ENCODE measurements around the gene DMRT2. TPM values are rescaled to one million over a fixed set of nuclear protein-coding genes. Genes with fewer than 3 reads are reported as not detected.

The DMRT2 gene
- total and polyA plus RNA-seq, 2 of the 13 experiments (the other 11 are each of a cell fraction or from before 2014, with no cell fraction given), result not detected

- CTCF ChIA-PET (ENCODE audit: low intra/inter-chr PET ratio, low total read pairs), result no interaction called here
- H3K79me2 ChIP-seq (ENCODE audit: insufficient read depth, low read length), result no peaks in the 10 kb centered on the region
- intact Hi-C loops (cut with micrococcal nuclease; ENCODE audit: unreplicated experiment) (no loop called here), in situ Hi-C loops (cut with HindIII; ENCODE audit: extremely low pct_ligation_motif_present, low pct_unique_long_range_greater_than_20kb) (no loop called here)
- H3K27ac ChIP-seq (ENCODE audit: extremely low read length, insufficient read depth, low read length), result no peak overlapping the region
- 3% methylated on average over 2 of the region's 2 CpGs for WGBS (ENCODE audit: low lambda C conversion rate)
- POLR2A ChIA-PET, result no interaction called here
- H4K20me1 ChIP-seq (ENCODE audit: insufficient read depth, low read length), result no peaks in the 10 kb centered on the region
- TF ChIP-seq, protein P1, sequence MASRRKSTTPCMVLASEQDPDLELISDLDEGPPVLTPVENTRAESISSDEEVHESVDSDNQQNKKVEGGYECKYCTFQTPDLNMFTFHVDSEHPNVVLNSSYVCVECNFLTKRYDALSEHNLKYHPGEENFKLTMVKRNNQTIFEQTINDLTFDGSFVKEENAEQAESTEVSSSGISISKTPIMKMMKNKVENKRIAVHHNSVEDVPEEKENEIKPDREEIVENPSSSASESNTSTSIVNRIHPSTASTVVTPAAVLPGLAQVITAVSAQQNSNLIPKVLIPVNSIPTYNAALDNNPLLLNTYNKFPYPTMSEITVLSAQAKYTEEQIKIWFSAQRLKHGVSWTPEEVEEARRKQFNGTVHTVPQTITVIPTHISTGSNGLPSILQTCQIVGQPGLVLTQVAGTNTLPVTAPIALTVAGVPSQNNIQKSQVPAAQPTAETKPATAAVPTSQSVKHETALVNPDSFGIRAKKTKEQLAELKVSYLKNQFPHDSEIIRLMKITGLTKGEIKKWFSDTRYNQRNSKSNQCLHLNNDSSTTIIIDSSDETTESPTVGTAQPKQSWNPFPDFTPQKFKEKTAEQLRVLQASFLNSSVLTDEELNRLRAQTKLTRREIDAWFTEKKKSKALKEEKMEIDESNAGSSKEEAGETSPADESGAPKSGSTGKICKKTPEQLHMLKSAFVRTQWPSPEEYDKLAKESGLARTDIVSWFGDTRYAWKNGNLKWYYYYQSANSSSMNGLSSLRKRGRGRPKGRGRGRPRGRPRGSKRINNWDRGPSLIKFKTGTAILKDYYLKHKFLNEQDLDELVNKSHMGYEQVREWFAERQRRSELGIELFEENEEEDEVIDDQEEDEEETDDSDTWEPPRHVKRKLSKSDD (CRISPR knock-in tag; IDR thresholded peaks at IDR 0.05; ENCODE audit: low read depth), result no peak
- TF ChIP-seq SMYD3 (CRISPR knock-in tag; IDR thresholded peaks at IDR 0.05) (no peak), ZNF737 (CRISPR knock-in tag; IDR thresholded peaks at IDR 0.05; ENCODE audit: borderline replicate concordance) (no peak), EP300 (IDR thresholded peaks at IDR 0.05; ENCODE audit: low read depth in 2 of 2, low read length in 2 of 2) (no peak), EP300 (CRISPR knock-in tag; IDR thresholded peaks at IDR 0.05; ENCODE audit: borderline replicate concordance) (no peak), PCBP1 (IDR thresholded peaks at IDR 0.05; ENCODE audit: borderline replicate concordance, low read depth, low read length) (no peak), ZNF44 (CRISPR knock-in tag; IDR thresholded peaks at IDR 0.05) (no peak), ZFP36L1 (CRISPR knock-in tag; IDR thresholded peaks at IDR 0.05) (no peak), ZMYM2 (CRISPR knock-in tag; IDR thresholded peaks at IDR 0.05) (no peak), TBP (CRISPR knock-in tag; IDR thresholded peaks at IDR 0.05) (no peak), ARNT (IDR thresholded peaks at IDR 0.05) (no peak), SP4 (CRISPR knock-in tag; IDR thresholded peaks at IDR 0.05) (no peak), SNRNP70 (IDR thresholded peaks at IDR 0.05; ENCODE audit: low read depth, low read length) (no peak), EHMT2 (IDR thresholded peaks at IDR 0.05; ENCODE audit: borderline replicate concordance, low read depth, low read length) (no peak), PAX8 (CRISPR knock-in tag; IDR thresholded peaks at IDR 0.05; ENCODE audit: borderline replicate concordance) (no peak)
- TF ChIP-seq, protein P2, sequence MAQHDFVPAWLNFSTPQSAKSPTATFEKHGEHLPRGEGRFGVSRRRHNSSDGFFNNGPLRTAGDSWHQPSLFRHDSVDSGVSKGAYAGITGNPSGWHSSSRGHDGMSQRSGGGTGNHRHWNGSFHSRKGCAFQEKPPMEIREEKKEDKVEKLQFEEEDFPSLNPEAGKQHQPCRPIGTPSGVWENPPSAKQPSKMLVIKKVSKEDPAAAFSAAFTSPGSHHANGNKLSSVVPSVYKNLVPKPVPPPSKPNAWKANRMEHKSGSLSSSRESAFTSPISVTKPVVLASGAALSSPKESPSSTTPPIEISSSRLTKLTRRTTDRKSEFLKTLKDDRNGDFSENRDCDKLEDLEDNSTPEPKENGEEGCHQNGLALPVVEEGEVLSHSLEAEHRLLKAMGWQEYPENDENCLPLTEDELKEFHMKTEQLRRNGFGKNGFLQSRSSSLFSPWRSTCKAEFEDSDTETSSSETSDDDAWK (CRISPR knock-in tag; IDR thresholded peaks at IDR 0.05), result no peak
- no peak overlapping the region for H3K9ac ChIP-seq (ENCODE audit: insufficient read depth, low read depth, low read length)
- FAIRE-seq (no peak), ATAC-seq (no peak), DNase-seq (ENCODE audit: low spot score) (no peak)
- no peak overlapping the region for H3K4me3 ChIP-seq (replicated peaks in 1 of 3; ENCODE audit: insufficient read depth in 1 of 3, low read depth in 2 of 3, low read length in 3 of 3)
- H3K4me1 ChIP-seq (ENCODE audit: insufficient read depth, low read length), result no peaks in the 10 kb centered on the region
- no peaks in the 10 kb centered on the region for H3K36me3 ChIP-seq (replicated peaks in 1 of 2; ENCODE audit: control insufficient read depth in 1 of 2, insufficient read depth in 2 of 2, low read length in 2 of 2)
- H3K9me3 ChIP-seq (ENCODE audit: low read length), result no peaks in the 10 kb centered on the region
- H2AFZ ChIP-seq (ENCODE audit: low read length), result no peak overlapping the region
- no TSS peak for BruUV-seq (replicated peaks)
- H3K4me2 ChIP-seq (ENCODE audit: low read depth, low read length), result no peak overlapping the region
- no peaks in the 10 kb centered on the region; a peak in 1 of 5 replicates for H3K27me3 ChIP-seq (ENCODE audit: control insufficient read depth in 1 of 2, insufficient read depth in 2 of 2, low read length in 2 of 2)
Measured at GRCh38 chr9:1102642-1102970, 52.4 kb downstream of the DMRT2 start.

Data from HepG2 (cell line).